GM12878 (cell line): ENCODE measurements around the gene NPHP1.

Experiments used
- EGR1 ChIP-seq, 2 experiments: IDR thresholded peaks; 1 replicate in 1 of 2; 2 replicates in 1 of 2; pipeline ENCODE4 v1.6.1; 2011 to 2012; ENCODE audit warnings: low read depth in 2 of 2, low read length in 2 of 2, borderline replicate concordance in 1 of 2, mild to moderate bottlenecking in 1 of 2, moderate library complexity in 1 of 2
- MEF2A ChIP-seq: IDR thresholded peaks from 2 replicates; pipeline ENCODE4 v1.6.1; 2011; ENCODE audit warnings: low read depth, mild to moderate bottlenecking, low read length, moderate library complexity; ENCODE audit not compliant: insufficient read depth
- MXI1 ChIP-seq: fragments of 150-350 bp; IDR thresholded peaks from 2 replicates; pipeline ENCODE4 v1.6.1; 2011; ENCODE audit warnings: low read depth, mild to moderate bottlenecking, inconsistent platforms, low read length, improper control_type of control experiment
- NFIC ChIP-seq: IDR thresholded peaks from 2 replicates; pipeline ENCODE4 v1.6.1; 2012; ENCODE audit warnings: low read depth, mild to moderate bottlenecking, inconsistent platforms, low read length, moderate library complexity
- POLR2AphosphoS5 ChIP-seq: IDR thresholded peaks from 2 replicates; pipeline ENCODE4 v1.6.1; 2011; ENCODE audit warnings: mild to moderate bottlenecking, low read length, inconsistent platforms
- RB1 ChIP-seq: fragments of 450-650 bp; formaldehyde crosslinking; IDR thresholded peaks from 2 replicates; pipeline ENCODE4 v1.6.1; 2017; ENCODE audit warnings: mild to moderate bottlenecking, borderline replicate concordance
- SREBF2 ChIP-seq: IDR thresholded peaks from 2 replicates; pipeline ENCODE4 v1.6.1; 2012; ENCODE audit warnings: mild to moderate bottlenecking, low read length
- TF ChIP-seq, protein P1 (sequence below), 3 experiments: IDR thresholded peaks in 2 of 3; conservative IDR thresholded peaks in 1 of 3; 2 replicates each; pipeline ENCODE4 v1.5.1; 2011; ENCODE audit warnings: low read depth in 3 of 3, low read length in 3 of 3, mild to moderate bottlenecking in 3 of 3, control low read depth in 2 of 3, moderate library complexity in 2 of 3, inconsistent platforms in 1 of 3, mixed read lengths in 1 of 3; ENCODE audit not compliant: control insufficient read depth in 2 of 3, insufficient read depth in 1 of 3; ENCODE audit errors: extremely low read depth in 1 of 3
- TF ChIP-seq, protein P2 (sequence below): fragments of 450-650 bp; IDR thresholded peaks from 2 replicates; pipeline ENCODE4 v1.6.1; 2017; ENCODE audit warnings: mild to moderate bottlenecking
- TF ChIP-seq, protein P3 (sequence below): IDR thresholded peaks from 2 replicates; pipeline ENCODE4 v1.6.1; 2011; ENCODE audit warnings: mild to moderate bottlenecking, low read depth, low read length, moderate library complexity; ENCODE audit not compliant: insufficient replicate concordance

DNA sequence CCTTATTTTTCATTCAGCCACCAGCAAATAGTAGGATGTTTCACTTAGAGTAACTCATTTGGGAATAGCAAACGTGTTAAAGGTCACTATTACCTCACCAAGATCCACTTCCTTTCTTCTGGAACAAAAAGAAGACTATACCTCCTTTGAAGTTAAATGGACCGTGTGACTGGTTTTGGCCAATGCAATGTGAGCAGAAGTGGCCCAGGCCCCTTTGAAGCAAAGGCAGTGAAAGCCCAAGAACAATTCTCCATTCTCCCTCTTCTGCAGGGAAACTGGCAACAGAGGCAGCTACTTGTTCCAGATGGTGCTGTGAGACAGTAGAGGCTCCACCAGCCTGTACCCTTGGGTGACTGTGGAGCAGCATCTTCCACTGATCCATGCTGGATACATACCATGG is 77.9 kb downstream of the NPHP1 start:
- TF ChIP-seq, protein P1, sequence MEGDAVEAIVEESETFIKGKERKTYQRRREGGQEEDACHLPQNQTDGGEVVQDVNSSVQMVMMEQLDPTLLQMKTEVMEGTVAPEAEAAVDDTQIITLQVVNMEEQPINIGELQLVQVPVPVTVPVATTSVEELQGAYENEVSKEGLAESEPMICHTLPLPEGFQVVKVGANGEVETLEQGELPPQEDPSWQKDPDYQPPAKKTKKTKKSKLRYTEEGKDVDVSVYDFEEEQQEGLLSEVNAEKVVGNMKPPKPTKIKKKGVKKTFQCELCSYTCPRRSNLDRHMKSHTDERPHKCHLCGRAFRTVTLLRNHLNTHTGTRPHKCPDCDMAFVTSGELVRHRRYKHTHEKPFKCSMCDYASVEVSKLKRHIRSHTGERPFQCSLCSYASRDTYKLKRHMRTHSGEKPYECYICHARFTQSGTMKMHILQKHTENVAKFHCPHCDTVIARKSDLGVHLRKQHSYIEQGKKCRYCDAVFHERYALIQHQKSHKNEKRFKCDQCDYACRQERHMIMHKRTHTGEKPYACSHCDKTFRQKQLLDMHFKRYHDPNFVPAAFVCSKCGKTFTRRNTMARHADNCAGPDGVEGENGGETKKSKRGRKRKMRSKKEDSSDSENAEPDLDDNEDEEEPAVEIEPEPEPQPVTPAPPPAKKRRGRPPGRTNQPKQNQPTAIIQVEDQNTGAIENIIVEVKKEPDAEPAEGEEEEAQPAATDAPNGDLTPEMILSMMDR (IDR thresholded peaks at IDR 0.05 in 2 of 3, conservative IDR thresholded peaks at IDR 0.05 in 1 of 3; ENCODE audit: control insufficient read depth in 2 of 3, extremely low read depth in 1 of 3, insufficient read depth in 1 of 3, low read depth in 3 of 3, low read length in 3 of 3) = no peak
- TF ChIP-seq SREBF2 (no peak), MXI1 (no peak), NFIC (no peak), POLR2AphosphoS5 (no peak), MEF2A (no peak), RB1 (no peak), EGR1 (IDR thresholded peaks at IDR 0.05; ENCODE audit: borderline replicate concordance in 1 of 2, low read depth in 2 of 2, low read length in 2 of 2) (no peak)
- TF ChIP-seq, protein P2, sequence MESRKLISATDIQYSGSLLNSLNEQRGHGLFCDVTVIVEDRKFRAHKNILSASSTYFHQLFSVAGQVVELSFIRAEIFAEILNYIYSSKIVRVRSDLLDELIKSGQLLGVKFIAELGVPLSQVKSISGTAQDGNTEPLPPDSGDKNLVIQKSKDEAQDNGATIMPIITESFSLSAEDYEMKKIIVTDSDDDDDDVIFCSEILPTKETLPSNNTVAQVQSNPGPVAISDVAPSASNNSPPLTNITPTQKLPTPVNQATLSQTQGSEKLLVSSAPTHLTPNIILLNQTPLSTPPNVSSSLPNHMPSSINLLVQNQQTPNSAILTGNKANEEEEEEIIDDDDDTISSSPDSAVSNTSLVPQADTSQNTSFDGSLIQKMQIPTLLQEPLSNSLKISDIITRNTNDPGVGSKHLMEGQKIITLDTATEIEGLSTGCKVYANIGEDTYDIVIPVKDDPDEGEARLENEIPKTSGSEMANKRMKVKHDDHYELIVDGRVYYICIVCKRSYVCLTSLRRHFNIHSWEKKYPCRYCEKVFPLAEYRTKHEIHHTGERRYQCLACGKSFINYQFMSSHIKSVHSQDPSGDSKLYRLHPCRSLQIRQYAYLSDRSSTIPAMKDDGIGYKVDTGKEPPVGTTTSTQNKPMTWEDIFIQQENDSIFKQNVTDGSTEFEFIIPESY = no peak
- TF ChIP-seq, protein P3, sequence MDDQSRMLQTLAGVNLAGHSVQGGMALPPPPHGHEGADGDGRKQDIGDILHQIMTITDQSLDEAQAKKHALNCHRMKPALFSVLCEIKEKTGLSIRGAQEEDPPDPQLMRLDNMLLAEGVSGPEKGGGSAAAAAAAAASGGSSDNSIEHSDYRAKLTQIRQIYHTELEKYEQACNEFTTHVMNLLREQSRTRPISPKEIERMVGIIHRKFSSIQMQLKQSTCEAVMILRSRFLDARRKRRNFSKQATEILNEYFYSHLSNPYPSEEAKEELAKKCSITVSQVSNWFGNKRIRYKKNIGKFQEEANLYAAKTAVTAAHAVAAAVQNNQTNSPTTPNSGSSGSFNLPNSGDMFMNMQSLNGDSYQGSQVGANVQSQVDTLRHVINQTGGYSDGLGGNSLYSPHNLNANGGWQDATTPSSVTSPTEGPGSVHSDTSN = no peak
